HepG2 (cell line): ENCODE results near the gene NCBP2.

ENCODE experiments used
- ATF2 ChIP-seq: sonication (generic); formaldehyde crosslinking; IDR thresholded peaks from 2 replicates; pipeline ENCODE4 v1.4.0; 2020; ENCODE audit warnings: missing genetic modification reagents
- CREM ChIP-seq, 2 experiments: sonication (generic) in 1 of 2; formaldehyde crosslinking in 1 of 2; IDR thresholded peaks; 2 replicates each; pipeline versions ENCODE4 v1.4.0 to v1.6.1; 2016 to 2020; ENCODE audit warnings: antibody characterized with exemption in 1 of 2, mild to moderate bottlenecking in 1 of 2, missing genetic modification reagents in 1 of 2
- CTCF ChIP-seq: sonication (generic); formaldehyde crosslinking; IDR thresholded peaks from 2 replicates; pipeline ENCODE4 v1.5.0; 2020; ENCODE audit warnings: mild to moderate bottlenecking, missing genetic modification reagents, moderate library complexity
- EZH2 ChIP-seq: conservative IDR thresholded peaks from 2 replicates; pipeline ENCODE4 v1.6.1; 2012; ENCODE audit warnings: mild to moderate bottlenecking, low read depth, low read length, moderate library complexity
- SNAI1 ChIP-seq: sonication (generic); formaldehyde crosslinking; IDR thresholded peaks from 2 replicates; pipeline ENCODE4 v1.5.0; 2020; ENCODE audit warnings: mild to moderate bottlenecking, missing genetic modification reagents, borderline replicate concordance
- ZFP1 ChIP-seq: IDR thresholded peaks from 2 replicates; pipeline ENCODE4 v1.6.1; 2016
- ZNF230 ChIP-seq: sonication (generic); formaldehyde crosslinking; IDR thresholded peaks from 2 replicates; pipeline ENCODE4 v1.4.0; 2020; ENCODE audit warnings: mild to moderate bottlenecking, missing genetic modification reagents
- ZNF253 ChIP-seq: sonication (generic); formaldehyde crosslinking; IDR thresholded peaks from 2 replicates; pipeline ENCODE4 v1.8.0; 2022; ENCODE audit warnings: mild to moderate bottlenecking, missing genetic modification reagents, borderline replicate concordance
- ZNF878 ChIP-seq: sonication (generic); formaldehyde crosslinking; IDR thresholded peaks from 2 replicates; pipeline ENCODE4 v1.8.1; 2023; ENCODE audit warnings: mild to moderate bottlenecking, missing genetic modification reagents, moderate library complexity

- TF ChIP-seq CTCF (CRISPR knock-in tag) (no peak), CREM (IDR thresholded peaks at IDR 0.05) (no peak), CREM (CRISPR knock-in tag; IDR thresholded peaks at IDR 0.05) (no peak), EZH2 (no peak), ZNF878 (no peak), ATF2 (CRISPR knock-in tag) (no peak), SNAI1 (CRISPR knock-in tag) (no peak), ZFP1 (no peak), ZNF253 (CRISPR knock-in tag) (no peak), ZNF230 (CRISPR knock-in tag) (no peak)
Measured at GRCh38 chr3:196947860-196948441, 5.6 kb upstream of the NCBP2 start.
